OCI-LY1 (cell line): ENCODE data around the gene CIRBP.

Experiments used
- H2AFZ ChIP-seq: fragments of 200-600 bp; sonication (generic), shearing (Covaris generic); 2 replicates; pipeline ENCODE4 v1.6.0; 2014; ENCODE audit warnings: antibody characterized with exemption, mild to moderate bottlenecking, low read length
- H3F3A ChIP-seq: fragments of 200-600 bp; sonication (generic), shearing (Covaris generic); 2 replicates; pipeline ENCODE4 v1.6.0; 2014; ENCODE audit warnings: mild to moderate bottlenecking, antibody characterized with exemption, low read length, moderate library complexity; ENCODE audit not compliant: insufficient read depth
- H3K27ac ChIP-seq: fragments of 200-600 bp; sonication (generic); 2 replicates; pipeline ENCODE4 v1.5.1; 2014; ENCODE audit warnings: low read length, mixed run types, mild to moderate bottlenecking, low read depth; ENCODE audit not compliant: poor library complexity, severe bottlenecking
- H3K27me3 ChIP-seq: fragments of 200-600 bp; sonication (generic); 2 replicates; pipeline ENCODE4 v1.6.0; 2014; ENCODE audit warnings: antibody characterized with exemption, mild to moderate bottlenecking, low read length, moderate library complexity; ENCODE audit not compliant: insufficient read depth
- H3K36me3 ChIP-seq: fragments of 200-600 bp; sonication (generic); 2 replicates; pipeline ENCODE4 v1.6.1; 2014; ENCODE audit warnings: mild to moderate bottlenecking, antibody characterized with exemption, low read length, moderate library complexity, mixed read lengths; ENCODE audit not compliant: insufficient read depth
- H3K4me1 ChIP-seq: fragments of 200-600 bp; sonication (generic); 2 replicates; pipeline ENCODE4 v1.5.1; 2014; ENCODE audit warnings: mild to moderate bottlenecking, low read length, moderate library complexity; ENCODE audit not compliant: insufficient read depth, severe bottlenecking
- H3K4me2 ChIP-seq: fragments of 200-600 bp; sonication (generic), shearing (Covaris generic); 2 replicates; pipeline ENCODE4 v1.6.1; 2014; ENCODE audit warnings: low read length
- H3K4me3 ChIP-seq: fragments of 200-600 bp; sonication (generic); 2 replicates; pipeline ENCODE4 v1.5.1; 2014; ENCODE audit warnings: low read length, low read depth, mild to moderate bottlenecking, mixed read lengths; ENCODE audit not compliant: poor library complexity, severe bottlenecking
- H3K79me2 ChIP-seq: fragments of 200-600 bp; shearing (Covaris generic); 2 replicates; pipeline ENCODE4 v1.6.1; 2016; ENCODE audit warnings: mixed run types, low read length, mixed read lengths; ENCODE audit not compliant: insufficient read depth
- H3K9ac ChIP-seq: fragments of 200-600 bp; sonication (generic), shearing (Covaris generic); 2 replicates; pipeline ENCODE4 v1.6.1; 2014; ENCODE audit warnings: mild to moderate bottlenecking, low read length, mixed read lengths
- H3K9me2 ChIP-seq: fragments of 200-600 bp; sonication (generic), shearing (Covaris generic); 2 replicates; pipeline ENCODE4 v1.6.1; 2014; ENCODE audit warnings: low read depth, mild to moderate bottlenecking, low read length, mixed read lengths
- H3K9me3 ChIP-seq: fragments of 200-600 bp; shearing (Covaris generic); 2 replicates; pipeline ENCODE4 v1.6.1; 2014; ENCODE audit warnings: low read length, mixed read lengths
- H4K20me1 ChIP-seq: fragments of 200-600 bp; sonication (generic), shearing (Covaris generic); 2 replicates; pipeline ENCODE4 v1.6.0; 2016; ENCODE audit warnings: mild to moderate bottlenecking, low read length; ENCODE audit not compliant: insufficient read depth
- EZH2 ChIP-seq: fragments of 200-600 bp; sonication (generic), shearing (Covaris generic); IDR thresholded peaks from 2 replicates; pipeline ENCODE4 v1.8.0; 2017; ENCODE audit warnings: borderline replicate concordance, mixed run types, mild to moderate bottlenecking, antibody characterized with exemption, low read length, moderate library complexity, mixed read lengths
- TF ChIP-seq, protein P1 (sequence below): fragments of 200-600 bp; sonication (generic), shearing (Covaris generic); IDR thresholded peaks from 2 replicates; pipeline ENCODE4 v1.5.1; 2017; ENCODE audit warnings: mild to moderate bottlenecking, antibody characterized with exemption, low read length, moderate library complexity, mixed read lengths

The CIRBP gene

DNA sequence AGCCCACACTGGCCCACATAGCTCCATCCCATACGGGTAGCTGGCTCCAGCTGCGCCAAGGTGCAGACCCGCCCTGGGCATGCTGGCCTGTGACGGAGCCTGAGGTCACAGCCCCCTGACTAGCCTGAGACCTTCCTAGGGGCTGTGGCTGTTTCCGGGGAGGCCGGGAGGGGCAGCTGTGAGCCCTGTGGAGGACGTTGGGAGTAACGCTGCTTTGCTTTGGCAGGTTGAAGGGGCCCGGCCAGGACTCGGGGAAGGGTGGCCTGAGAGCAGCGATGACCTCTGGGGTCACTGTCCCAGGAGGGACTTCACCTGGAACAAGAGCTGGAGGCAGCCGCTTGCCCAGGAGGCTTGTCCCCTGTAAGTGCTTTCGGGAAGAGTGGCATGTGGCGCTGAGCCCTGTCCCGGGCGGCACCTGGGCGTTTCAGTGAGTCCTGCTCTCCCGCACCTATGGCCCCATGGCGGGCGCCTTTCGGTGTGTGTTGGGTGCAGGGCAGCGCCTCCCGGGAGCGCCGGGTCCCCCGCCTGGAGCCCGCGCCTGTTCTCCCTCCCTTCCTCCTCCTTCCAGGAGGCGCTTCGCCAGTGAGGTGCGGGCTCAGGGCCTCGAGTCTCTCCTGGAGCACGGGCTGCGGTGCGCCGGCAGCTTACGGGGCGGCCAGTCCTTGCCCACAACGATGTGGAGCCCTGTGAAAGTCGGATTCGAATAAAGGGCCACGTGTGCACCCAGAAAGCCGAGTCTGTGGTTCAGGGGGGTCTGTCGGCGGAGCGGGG is 5.1 kb downstream of the CIRBP start:
- H3K27ac ChIP-seq, result peak overlapping the region; percentile 22
- H2AFZ ChIP-seq, result no peak overlapping the region
- no peaks in the 10 kb centered on the region for H3K9me3 ChIP-seq
- H3K9me2 ChIP-seq, result no peaks in the 10 kb centered on the region
- peaks cover 60% of the 10 kb centered on the region for H3K4me1 ChIP-seq
- peaks cover 16% of the 10 kb centered on the region for H3F3A ChIP-seq
- peaks cover 16% of the 10 kb centered on the region for H3K79me2 ChIP-seq
- H3K4me2 ChIP-seq, result peak overlapping the region; percentile 62
- H4K20me1 ChIP-seq, result no peaks in the 10 kb centered on the region
- no peaks in the 10 kb centered on the region for H3K27me3 ChIP-seq
- peaks cover 80% of the 10 kb centered on the region for H3K36me3 ChIP-seq
- H3K9ac ChIP-seq, result peak overlapping the region; percentile 75; the same call in 1 of the 2 replicates
- TF ChIP-seq EZH2, result no peak
- TF ChIP-seq, protein P1, sequence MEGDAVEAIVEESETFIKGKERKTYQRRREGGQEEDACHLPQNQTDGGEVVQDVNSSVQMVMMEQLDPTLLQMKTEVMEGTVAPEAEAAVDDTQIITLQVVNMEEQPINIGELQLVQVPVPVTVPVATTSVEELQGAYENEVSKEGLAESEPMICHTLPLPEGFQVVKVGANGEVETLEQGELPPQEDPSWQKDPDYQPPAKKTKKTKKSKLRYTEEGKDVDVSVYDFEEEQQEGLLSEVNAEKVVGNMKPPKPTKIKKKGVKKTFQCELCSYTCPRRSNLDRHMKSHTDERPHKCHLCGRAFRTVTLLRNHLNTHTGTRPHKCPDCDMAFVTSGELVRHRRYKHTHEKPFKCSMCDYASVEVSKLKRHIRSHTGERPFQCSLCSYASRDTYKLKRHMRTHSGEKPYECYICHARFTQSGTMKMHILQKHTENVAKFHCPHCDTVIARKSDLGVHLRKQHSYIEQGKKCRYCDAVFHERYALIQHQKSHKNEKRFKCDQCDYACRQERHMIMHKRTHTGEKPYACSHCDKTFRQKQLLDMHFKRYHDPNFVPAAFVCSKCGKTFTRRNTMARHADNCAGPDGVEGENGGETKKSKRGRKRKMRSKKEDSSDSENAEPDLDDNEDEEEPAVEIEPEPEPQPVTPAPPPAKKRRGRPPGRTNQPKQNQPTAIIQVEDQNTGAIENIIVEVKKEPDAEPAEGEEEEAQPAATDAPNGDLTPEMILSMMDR, result no peak
- peak overlapping the region; percentile 84 for H3K4me3 ChIP-seq

DNA sequence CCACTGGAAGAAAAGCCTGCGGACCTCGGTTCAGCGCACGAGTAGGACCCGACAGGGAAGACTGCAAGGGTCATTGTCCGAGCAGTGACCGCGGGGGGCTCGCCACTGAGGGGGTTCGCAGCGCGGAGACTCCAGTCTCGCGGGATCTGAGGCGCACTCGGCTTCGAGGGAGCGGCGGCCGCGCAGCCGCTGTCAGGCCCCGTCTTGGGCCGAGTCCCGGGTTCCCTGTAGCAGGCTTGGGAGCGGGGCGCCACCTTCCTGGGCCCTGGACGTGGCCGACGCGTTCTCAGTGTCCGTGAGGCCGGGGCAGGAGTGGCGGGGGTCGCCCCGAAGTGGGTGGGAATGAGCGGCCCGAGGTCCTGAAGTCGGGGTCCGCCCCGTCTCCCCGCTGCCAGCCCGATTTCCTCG is 5.7 kb downstream of the CIRBP start:
- Histone ChIP-seq H3K36me3 (peaks cover 82% of the 10 kb centered on the region), H3K4me1 (peaks cover 60% of the 10 kb centered on the region), H3K4me2 (peak overlapping the region; percentile 62), H3K9me3 (no peaks in the 10 kb centered on the region), H3K79me2 (peaks cover 13% of the 10 kb centered on the region), H3K27ac (peak overlapping the region; percentile 24), H3F3A (peaks cover 16% of the 10 kb centered on the region), H2AFZ (no peak overlapping the region), H4K20me1 (no peaks in the 10 kb centered on the region), H3K4me3 (peak overlapping the region; percentile 84), H3K27me3 (no peaks in the 10 kb centered on the region), H3K9me2 (no peaks in the 10 kb centered on the region), H3K9ac (peak overlapping the region; percentile 75)
- TF ChIP-seq EZH2, result no peak
- TF ChIP-seq, protein P1, result no peak

DNA sequence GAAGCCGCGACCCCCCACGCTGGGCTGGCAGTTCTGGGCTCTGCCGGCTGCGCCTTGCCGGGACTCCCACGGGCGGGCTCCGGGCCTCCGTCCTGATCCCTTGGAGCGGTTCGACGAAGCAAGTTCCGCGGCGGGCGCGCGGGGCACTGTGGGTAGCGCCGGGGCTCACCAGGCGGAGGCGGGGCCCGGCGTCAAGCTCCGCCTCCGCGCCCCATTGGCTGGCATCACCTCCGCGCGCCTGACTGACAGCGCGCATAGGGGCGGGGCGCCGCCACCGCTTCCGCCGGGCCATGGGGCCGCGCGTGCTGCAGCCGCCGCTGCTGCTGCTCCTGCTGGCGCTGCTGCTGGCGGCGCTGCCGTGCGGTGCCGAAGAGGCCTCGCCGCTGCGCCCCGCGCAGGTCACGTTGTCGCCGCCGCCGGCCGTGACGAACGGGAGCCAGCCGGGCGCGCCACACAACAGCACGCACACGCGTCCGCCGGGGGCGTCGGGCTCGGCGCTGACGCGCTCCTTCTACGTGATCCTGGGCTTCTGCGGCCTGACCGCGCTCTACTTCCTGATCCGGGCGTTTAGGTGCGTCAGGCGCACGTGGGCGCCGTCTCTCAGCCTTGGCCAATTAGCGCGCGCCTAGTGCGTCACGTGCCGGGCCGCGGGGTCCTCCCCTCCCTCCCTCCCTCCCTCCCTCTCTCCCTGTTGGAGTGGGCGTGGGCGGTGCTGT is 6.3 kb downstream of the CIRBP start, which contains the start of gene FAM174C:
Gene FAM174C, plus strand, starts transcription at position 271 of the 716 bp plus-strand sequence. Its CDS starts 20 bp downstream, at position 291.
- Histone ChIP-seq H3F3A (peaks cover 16% of the 10 kb centered on the region), H3K79me2 (peaks cover 7% of the 10 kb centered on the region), H3K27me3 (no peaks in the 10 kb centered on the region), H3K4me2 (peak within 1 kb of the TSS; percentile 91), H3K36me3 (peaks cover 82% of the 10 kb centered on the region), H3K4me1 (peaks cover 56% of the 10 kb centered on the region), H3K9me2 (no peaks in the 10 kb centered on the region), H2AFZ (no peak within 1 kb of the TSS), H3K27ac (peak within 1 kb of the TSS; percentile 85), H3K9ac (peak within 1 kb of the TSS; percentile 95), H3K9me3 (no peaks in the 10 kb centered on the region), H3K4me3 (peak within 1 kb of the TSS; percentile 84), H4K20me1 (no peaks in the 10 kb centered on the region)
- TF ChIP-seq, protein P1, result no peak
- no peak for TF ChIP-seq EZH2
